Fibroblast of the aortic adventitia (primary cell): ENCODE results near the gene DAGLB. TPM values are rescaled to one million over a fixed set of nuclear protein-coding genes. Genes with fewer than 3 reads are reported as not detected.

Experiments
- DNase-seq: peaks from one replicate; pipeline ENCODE4 v3.0.0-alpha.2; 2010; ENCODE audit warnings: low read depth
- H3K4me3 ChIP-seq: 2 replicates; pipeline ENCODE4 v1.5.1; 2011; ENCODE audit warnings: low read depth, mild to moderate bottlenecking, control low read depth, low read length, moderate library complexity
- total RNA-seq: library from RNA; depleted of rRNA; stranded (reverse); fragments of >200 nt; gene quantifications from 2 replicates; pipeline ENCODE4 v1.2.3, GENCODE V29; 2012; ENCODE audit warnings: low replicate concordance
- TF ChIP-seq, protein P1 (sequence below): IDR thresholded peaks from 2 replicates; pipeline ENCODE4 v1.5.1; 2011; ENCODE audit warnings: mild to moderate bottlenecking, low read length, control low read depth, inconsistent platforms; ENCODE audit not compliant: insufficient read depth

Gene DAGLB
- total RNA-seq, 1 donor, result 21.4 TPM

GRCh38 chr7:6420680-6421079 lies 27.1 kb downstream of the DAGLB start:
- no peak for DNase-seq
- H3K4me3 ChIP-seq, result no peak overlapping the region
- TF ChIP-seq, protein P1, sequence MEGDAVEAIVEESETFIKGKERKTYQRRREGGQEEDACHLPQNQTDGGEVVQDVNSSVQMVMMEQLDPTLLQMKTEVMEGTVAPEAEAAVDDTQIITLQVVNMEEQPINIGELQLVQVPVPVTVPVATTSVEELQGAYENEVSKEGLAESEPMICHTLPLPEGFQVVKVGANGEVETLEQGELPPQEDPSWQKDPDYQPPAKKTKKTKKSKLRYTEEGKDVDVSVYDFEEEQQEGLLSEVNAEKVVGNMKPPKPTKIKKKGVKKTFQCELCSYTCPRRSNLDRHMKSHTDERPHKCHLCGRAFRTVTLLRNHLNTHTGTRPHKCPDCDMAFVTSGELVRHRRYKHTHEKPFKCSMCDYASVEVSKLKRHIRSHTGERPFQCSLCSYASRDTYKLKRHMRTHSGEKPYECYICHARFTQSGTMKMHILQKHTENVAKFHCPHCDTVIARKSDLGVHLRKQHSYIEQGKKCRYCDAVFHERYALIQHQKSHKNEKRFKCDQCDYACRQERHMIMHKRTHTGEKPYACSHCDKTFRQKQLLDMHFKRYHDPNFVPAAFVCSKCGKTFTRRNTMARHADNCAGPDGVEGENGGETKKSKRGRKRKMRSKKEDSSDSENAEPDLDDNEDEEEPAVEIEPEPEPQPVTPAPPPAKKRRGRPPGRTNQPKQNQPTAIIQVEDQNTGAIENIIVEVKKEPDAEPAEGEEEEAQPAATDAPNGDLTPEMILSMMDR, result no peak

- TF ChIP-seq, protein P1, result no peak
- no peak for DNase-seq
- H3K4me3 ChIP-seq, result no peak overlapping the region
Measured at GRCh38 chr7:6419310-6419773, 28.4 kb downstream of the DAGLB start.

DNA sequence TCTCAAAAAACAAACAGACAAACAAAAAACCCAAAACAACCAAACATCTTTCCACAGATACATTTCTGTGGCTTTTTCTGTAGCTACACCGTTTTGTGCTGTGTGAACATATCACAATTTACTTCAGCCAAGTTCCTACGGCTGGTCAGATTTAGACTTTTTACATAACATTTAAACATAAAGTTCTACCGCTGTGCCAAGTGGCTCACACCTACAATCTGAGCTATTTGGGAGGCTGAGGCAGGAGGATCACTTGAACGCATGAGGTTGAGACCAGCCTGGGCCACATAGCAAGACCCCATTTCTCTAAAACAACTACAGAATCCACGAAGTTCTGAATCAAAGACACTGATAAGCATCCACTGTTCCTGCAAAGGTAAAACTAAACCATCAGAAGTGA lies 30.3 kb downstream of the DAGLB start:
- no peak for DNase-seq
- TF ChIP-seq, protein P1, result no peak
- H3K4me3 ChIP-seq, result no peak overlapping the region

GRCh38 chr7:6416516-6417145 lies 31.1 kb downstream of the DAGLB start:
- no peak overlapping the region for H3K4me3 ChIP-seq
- no peak for DNase-seq
- TF ChIP-seq, protein P1, result no peak

DNA sequence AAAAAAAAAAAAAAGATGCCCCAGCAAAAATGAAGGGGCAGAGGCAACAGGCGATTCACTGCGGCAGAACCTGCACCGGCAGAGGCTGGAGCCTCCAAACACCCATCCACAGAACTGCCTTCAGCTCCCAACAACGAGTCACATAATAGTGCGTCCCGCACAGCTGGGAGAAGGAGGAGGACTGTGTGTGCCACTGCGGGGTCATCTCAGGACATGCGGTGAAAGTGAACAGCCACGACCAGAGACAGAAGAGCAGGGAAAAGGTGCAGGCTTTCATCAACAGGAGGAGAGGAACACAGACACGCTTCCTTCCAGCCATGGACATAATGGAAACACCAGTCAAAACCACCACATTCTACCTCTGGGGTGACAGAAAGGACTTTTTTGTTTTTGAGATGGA lies 34.1 kb downstream of the DAGLB start:
- TF ChIP-seq, protein P1, result no peak
- H3K4me3 ChIP-seq, result no peak overlapping the region
- DNase-seq, result no peak

DNA sequence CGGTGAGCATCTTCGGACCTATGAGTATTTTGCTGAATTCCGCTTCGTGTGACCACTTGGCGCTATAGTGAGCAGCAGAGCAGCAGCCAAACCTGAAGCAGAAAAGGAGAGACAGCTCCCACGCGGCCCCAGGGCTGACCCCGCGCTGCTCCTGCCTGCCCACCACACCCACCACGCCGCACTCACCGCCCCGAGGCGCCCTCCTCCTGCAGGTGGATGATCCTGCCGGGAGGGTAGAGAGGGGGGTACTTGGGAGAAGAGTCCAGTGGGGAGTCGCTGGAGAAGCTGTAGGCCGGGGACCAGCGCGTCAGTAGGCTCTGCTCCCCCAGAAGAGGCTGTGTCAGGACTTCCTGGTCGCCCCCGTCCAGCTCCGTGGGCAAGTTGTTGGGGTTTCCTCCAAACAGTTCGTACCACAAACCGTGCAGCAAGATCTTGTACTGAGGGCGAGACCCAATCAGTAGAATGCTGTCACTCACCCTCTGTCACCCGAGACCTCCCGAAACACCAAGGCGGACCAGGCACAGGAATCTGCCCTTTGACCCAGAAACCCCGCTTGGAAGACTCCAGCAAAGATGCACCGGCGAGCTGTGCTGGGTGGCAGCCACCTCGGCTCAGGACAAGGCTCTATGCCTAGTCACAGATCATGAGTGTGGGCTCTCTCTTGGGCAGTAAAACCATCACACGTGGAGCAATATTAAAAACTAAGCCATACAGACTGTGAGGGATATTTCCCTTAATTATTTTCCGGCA lies 37.6 kb downstream of the DAGLB start:
- no peak overlapping the region for H3K4me3 ChIP-seq
- TF ChIP-seq, protein P1, result no peak
- DNase-seq, result no peak
